HCT116 (cell line): Measurements from ENCODE around the gene FOXM1. TPM values are rescaled to one million over a fixed set of nuclear protein-coding genes. Genes with fewer than 3 reads are reported as not detected.

Experiments
- ATAC-seq: fragments of 200-7000 bp; cut with Tn5 transposase; 2 replicates; pipeline ENCODE4 v1.9.1; 2020; ENCODE audit warnings: mild to moderate bottlenecking, moderate library complexity
- BruUV-seq: library from RNA; stranded (reverse); fragments of 400-500 nt; replicated peaks from 2 replicates; lab custom pipeline; 2021; lab: Mats Ljungman, UMichigan
- CTCF ChIA-PET: fragments of 300-600 bp; sonication (Branson Sonifier 250); formaldehyde crosslinking; loops from one replicate; lab custom pipeline; 2021; ENCODE audit warnings: antibody characterized with exemption; lab: Charles Lee
- POLR2A ChIA-PET: fragments of 300-600, 350-600 bp; sonication (Branson Sonifier 250); formaldehyde crosslinking; loops from one replicate; lab custom pipeline; 2021; ENCODE audit warnings: antibody characterized with exemption; lab: Charles Lee
- RAD21 ChIA-PET, 2 experiments: fragments of 300-600 bp; sonication (Branson Sonifier 250); formaldehyde crosslinking; loops; one replicate each; lab custom pipeline; 2023; ENCODE audit warnings: low total read pairs in 2 of 2; ENCODE audit not compliant: uncharacterized antibody in 2 of 2, unreplicated experiment in 2 of 2, low non-redundant PET in 1 of 2; lab: Charles Lee
- DNase-seq: peaks from one replicate; pipeline ENCODE4 v3.0.0-alpha.2; 2010; ENCODE audit warnings: low read depth, low spot score
- H2AFZ ChIP-seq: fragments of 200-600 bp; shearing (Covaris generic), sonication (generic); 2 replicates; pipeline ENCODE4 v1.6.1; 2017; ENCODE audit warnings: low read depth, mixed run types, mixed read lengths, antibody characterized with exemption, low read length; ENCODE audit not compliant: poor library complexity, severe bottlenecking
- H3K27ac ChIP-seq: 2 replicates; pipeline ENCODE4 v1.5.1; 2012; ENCODE audit warnings: low read depth, low read length
- H3K27me3 ChIP-seq: fragments of 200-600 bp; sonication (generic); 2 replicates; pipeline ENCODE4 v1.6.1; 2016; ENCODE audit warnings: mixed run types, low read length, mixed read lengths; ENCODE audit not compliant: insufficient read depth
- H3K36me3 ChIP-seq, 2 experiments: fragments of 200-500 bp in 1 of 2; fragments of 200-600 bp in 1 of 2; sonication (Bioruptor generic) in 1 of 2; sonication (generic) in 1 of 2; 2 replicates each; pipeline versions ENCODE4 v1.5.1 to v1.6.1; 2014 to 2016; ENCODE audit warnings: low read length in 2 of 2, inconsistent platforms in 1 of 2, mixed read lengths in 1 of 2, mixed run types in 1 of 2; ENCODE audit not compliant: insufficient read depth in 2 of 2, control insufficient read depth in 1 of 2
- H3K4me1 ChIP-seq, 2 experiments: fragments of 200-600 bp in 1 of 2; sonication (generic) in 1 of 2; 2 replicates each; pipeline versions ENCODE4 v1.5.1 to v1.6.1; 2012 to 2017; ENCODE audit warnings: low read length in 2 of 2, inconsistent platforms in 1 of 2, mild to moderate bottlenecking in 1 of 2, mixed read lengths in 1 of 2, mixed run types in 1 of 2, moderate library complexity in 1 of 2; ENCODE audit not compliant: insufficient read depth in 2 of 2, control insufficient read depth in 1 of 2
- H3K4me2 ChIP-seq: fragments of 200-600 bp; sonication (generic); 2 replicates; pipeline ENCODE4 v1.6.1; 2017; ENCODE audit warnings: mixed run types, low read length, mixed read lengths
- H3K4me3 ChIP-seq, 2 experiments: fragments of 200-600 bp in 1 of 2; sonication (generic) in 1 of 2; replicated peaks in 1 of 2; 2 replicates each; pipeline ENCODE4 v1.5.1; 2011 to 2016; ENCODE audit warnings: low read length in 2 of 2, control low read depth in 1 of 2, low read depth in 1 of 2, mild to moderate bottlenecking in 1 of 2, mixed read lengths in 1 of 2, mixed run types in 1 of 2
- H3K79me2 ChIP-seq: fragments of 200-600 bp; sonication (generic); 2 replicates; pipeline ENCODE4 v1.6.1; 2017; ENCODE audit warnings: mild to moderate bottlenecking, mixed run types, low read length, moderate library complexity, mixed read lengths; ENCODE audit not compliant: insufficient read depth
- H3K9ac ChIP-seq: fragments of 200-600 bp; sonication (generic); 2 replicates; pipeline ENCODE4 v1.6.1; 2016; ENCODE audit warnings: low read length, mixed read lengths
- H3K9me2 ChIP-seq: fragments of 200-600 bp; sonication (generic), shearing (Covaris generic); 2 replicates; pipeline ENCODE4 v1.6.1; 2017; ENCODE audit warnings: mixed run types, mild to moderate bottlenecking, moderate library complexity; ENCODE audit not compliant: insufficient read depth
- H3K9me3 ChIP-seq, 2 experiments: fragments of 200-500 bp in 1 of 2; fragments of 200-600 bp in 1 of 2; sonication (Bioruptor generic) in 1 of 2; sonication (generic) in 1 of 2; 2 replicates each; pipeline ENCODE4 v1.6.1; 2014 to 2017; ENCODE audit warnings: low read length in 2 of 2, mixed read lengths in 2 of 2, inconsistent platforms in 1 of 2, low read depth in 1 of 2, mild to moderate bottlenecking in 1 of 2, mixed run types in 1 of 2, moderate library complexity in 1 of 2; ENCODE audit not compliant: control insufficient read depth in 1 of 2, insufficient read depth in 1 of 2
- H4K20me1 ChIP-seq: fragments of 200-600 bp; sonication (generic), shearing (Covaris generic); 2 replicates; pipeline ENCODE4 v1.6.1; 2017; ENCODE audit warnings: mixed run types, mild to moderate bottlenecking, moderate library complexity; ENCODE audit not compliant: insufficient read depth
- CBX3 ChIP-seq: IDR thresholded peaks from 2 replicates; pipeline ENCODE4 v1.6.1; 2012; ENCODE audit warnings: low read depth
- EGR1 ChIP-seq: IDR thresholded peaks from 2 replicates; pipeline ENCODE4 v1.6.1; 2012; ENCODE audit warnings: low read depth
- ELF1 ChIP-seq: IDR thresholded peaks from 2 replicates; pipeline ENCODE4 v1.6.1; 2012; ENCODE audit warnings: low read depth, borderline replicate concordance
- EZH2 ChIP-seq: fragments of 200-600 bp; sonication (generic); IDR thresholded peaks from 2 replicates; pipeline ENCODE4 v1.6.1; 2017; ENCODE audit warnings: antibody characterized with exemption, mixed run types
- EZH2phosphoT487 ChIP-seq: fragments of 200-600 bp; IDR thresholded peaks from 2 replicates; pipeline ENCODE4 v1.6.1; 2018; ENCODE audit warnings: antibody characterized with exemption, borderline replicate concordance
- FOSL1 ChIP-seq: IDR thresholded peaks from 2 replicates; pipeline ENCODE4 v1.6.1; 2012; ENCODE audit warnings: low read depth
- JUND ChIP-seq: IDR thresholded peaks from 2 replicates; pipeline ENCODE4 v1.6.1; 2012
- POLR2A ChIP-seq: IDR thresholded peaks from 2 replicates; pipeline ENCODE4 v1.7.0; 2011; ENCODE audit warnings: borderline replicate concordance; ENCODE audit not compliant: insufficient read depth, insufficient read length; ENCODE audit errors: extremely low read depth
- RAD21 ChIP-seq: IDR thresholded peaks from 2 replicates; pipeline ENCODE4 v1.6.1; 2012; ENCODE audit warnings: low read depth, mild to moderate bottlenecking
- SIN3A ChIP-seq: IDR thresholded peaks from 2 replicates; pipeline ENCODE4 v1.6.1; 2012; ENCODE audit warnings: low read depth
- SP1 ChIP-seq: IDR thresholded peaks from 2 replicates; pipeline ENCODE4 v1.6.1; 2012; ENCODE audit warnings: low read depth
- ZFX ChIP-seq: fragments of 450-650 bp; IDR thresholded peaks from 2 replicates; pipeline ENCODE4 v1.6.1; 2017
- ZNF274 ChIP-seq: fragments of 200-500 bp; sonication (Bioruptor generic); IDR thresholded peaks from 2 replicates; pipeline ENCODE4 v1.6.1; 2014; ENCODE audit warnings: mild to moderate bottlenecking, low read depth, low read length, inconsistent platforms
- intact Hi-C: fragments of 100-400 bp; cut with micrococcal nuclease; formaldehyde crosslinking; loops from 2 replicates; pipeline ENCODE4 v1.10.0; 2022
- total RNA-seq: library from RNA; stranded (reverse); gene quantifications from one replicate; pipeline ENCODE4 v1.2.1, GENCODE V29; 2021; ENCODE audit not compliant: unreplicated experiment
- TF ChIP-seq, protein P1 (sequence below): IDR thresholded peaks from 2 replicates; pipeline ENCODE4 v1.6.1; 2012
- TF ChIP-seq, protein P2 (sequence below): IDR thresholded peaks from 2 replicates; pipeline ENCODE4 v1.6.1; 2012; ENCODE audit warnings: low read depth
- TF ChIP-seq, protein P3 (sequence below): IDR thresholded peaks from 2 replicates; pipeline ENCODE4 v1.6.1; 2011; ENCODE audit warnings: mild to moderate bottlenecking, low read length, moderate library complexity; ENCODE audit not compliant: insufficient replicate concordance; ENCODE audit errors: extremely low read depth

The FOXM1 gene
- total RNA-seq, 1 experiment from 2014 or later = 85.1 TPM

DNA sequence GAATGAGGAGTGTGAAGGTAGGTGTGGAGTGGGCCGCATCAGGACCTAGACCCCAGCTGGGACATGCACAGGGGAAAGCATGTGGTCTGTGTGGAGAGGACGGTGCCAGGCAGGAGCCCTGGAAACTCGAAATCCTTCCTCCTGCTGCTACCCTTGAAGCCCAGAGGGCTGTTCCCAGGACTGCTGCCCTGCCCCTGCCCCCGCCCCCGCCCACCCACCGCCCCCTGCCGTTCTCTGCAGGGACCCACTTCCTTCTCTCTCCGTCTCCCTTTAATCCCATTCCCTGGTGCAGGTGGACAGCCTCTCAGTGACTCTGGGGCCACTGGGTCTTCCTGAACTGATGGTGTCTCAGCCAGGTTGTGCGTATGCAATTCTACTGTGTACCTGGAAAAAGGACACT lies 56.5 kb downstream of the FOXM1 start:
- peaks cover 15 to 31% of the 10 kb centered on the region in 2 experiments; a peak in 3 of 4 replicates for H3K36me3 ChIP-seq
- RAD21 ChIA-PET = no interaction called here

More for the DNA sequence above, 56.5 kb downstream of the FOXM1 start:
- Histone ChIP-seq H3K4me2 (no peak overlapping the region), H3K4me3 (no peak overlapping the region), H3K9ac (no peak overlapping the region), H3K27me3 (no peaks in the 10 kb centered on the region), H3K27ac (no peak overlapping the region), H3K9me3 (no peaks in the 10 kb centered on the region), H2AFZ (no peak overlapping the region), H3K4me1 (no peaks in the 10 kb centered on the region), H3K79me2 (peaks cover 3% of the 10 kb centered on the region; the same call in 1 of the 2 replicates), H3K9me2 (no peaks in the 10 kb centered on the region), H4K20me1 (no peaks in the 10 kb centered on the region)
- TF ChIP-seq SP1 (no peak), ELF1 (no peak), POLR2A (no peak), FOSL1 (no peak), RAD21 (no peak), CBX3 (no peak), EZH2 (no peak), ZNF274 (no peak), EZH2phosphoT487 (no peak), SIN3A (no peak), JUND (no peak), ZFX (no peak), EGR1 (no peak)
- TF ChIP-seq, protein P1, sequence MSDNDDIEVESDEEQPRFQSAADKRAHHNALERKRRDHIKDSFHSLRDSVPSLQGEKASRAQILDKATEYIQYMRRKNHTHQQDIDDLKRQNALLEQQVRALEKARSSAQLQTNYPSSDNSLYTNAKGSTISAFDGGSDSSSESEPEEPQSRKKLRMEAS = no peak
- TF ChIP-seq, protein P2, sequence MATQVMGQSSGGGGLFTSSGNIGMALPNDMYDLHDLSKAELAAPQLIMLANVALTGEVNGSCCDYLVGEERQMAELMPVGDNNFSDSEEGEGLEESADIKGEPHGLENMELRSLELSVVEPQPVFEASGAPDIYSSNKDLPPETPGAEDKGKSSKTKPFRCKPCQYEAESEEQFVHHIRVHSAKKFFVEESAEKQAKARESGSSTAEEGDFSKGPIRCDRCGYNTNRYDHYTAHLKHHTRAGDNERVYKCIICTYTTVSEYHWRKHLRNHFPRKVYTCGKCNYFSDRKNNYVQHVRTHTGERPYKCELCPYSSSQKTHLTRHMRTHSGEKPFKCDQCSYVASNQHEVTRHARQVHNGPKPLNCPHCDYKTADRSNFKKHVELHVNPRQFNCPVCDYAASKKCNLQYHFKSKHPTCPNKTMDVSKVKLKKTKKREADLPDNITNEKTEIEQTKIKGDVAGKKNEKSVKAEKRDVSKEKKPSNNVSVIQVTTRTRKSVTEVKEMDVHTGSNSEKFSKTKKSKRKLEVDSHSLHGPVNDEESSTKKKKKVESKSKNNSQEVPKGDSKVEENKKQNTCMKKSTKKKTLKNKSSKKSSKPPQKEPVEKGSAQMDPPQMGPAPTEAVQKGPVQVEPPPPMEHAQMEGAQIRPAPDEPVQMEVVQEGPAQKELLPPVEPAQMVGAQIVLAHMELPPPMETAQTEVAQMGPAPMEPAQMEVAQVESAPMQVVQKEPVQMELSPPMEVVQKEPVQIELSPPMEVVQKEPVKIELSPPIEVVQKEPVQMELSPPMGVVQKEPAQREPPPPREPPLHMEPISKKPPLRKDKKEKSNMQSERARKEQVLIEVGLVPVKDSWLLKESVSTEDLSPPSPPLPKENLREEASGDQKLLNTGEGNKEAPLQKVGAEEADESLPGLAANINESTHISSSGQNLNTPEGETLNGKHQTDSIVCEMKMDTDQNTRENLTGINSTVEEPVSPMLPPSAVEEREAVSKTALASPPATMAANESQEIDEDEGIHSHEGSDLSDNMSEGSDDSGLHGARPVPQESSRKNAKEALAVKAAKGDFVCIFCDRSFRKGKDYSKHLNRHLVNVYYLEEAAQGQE = no peak
- TF ChIP-seq, protein P3, sequence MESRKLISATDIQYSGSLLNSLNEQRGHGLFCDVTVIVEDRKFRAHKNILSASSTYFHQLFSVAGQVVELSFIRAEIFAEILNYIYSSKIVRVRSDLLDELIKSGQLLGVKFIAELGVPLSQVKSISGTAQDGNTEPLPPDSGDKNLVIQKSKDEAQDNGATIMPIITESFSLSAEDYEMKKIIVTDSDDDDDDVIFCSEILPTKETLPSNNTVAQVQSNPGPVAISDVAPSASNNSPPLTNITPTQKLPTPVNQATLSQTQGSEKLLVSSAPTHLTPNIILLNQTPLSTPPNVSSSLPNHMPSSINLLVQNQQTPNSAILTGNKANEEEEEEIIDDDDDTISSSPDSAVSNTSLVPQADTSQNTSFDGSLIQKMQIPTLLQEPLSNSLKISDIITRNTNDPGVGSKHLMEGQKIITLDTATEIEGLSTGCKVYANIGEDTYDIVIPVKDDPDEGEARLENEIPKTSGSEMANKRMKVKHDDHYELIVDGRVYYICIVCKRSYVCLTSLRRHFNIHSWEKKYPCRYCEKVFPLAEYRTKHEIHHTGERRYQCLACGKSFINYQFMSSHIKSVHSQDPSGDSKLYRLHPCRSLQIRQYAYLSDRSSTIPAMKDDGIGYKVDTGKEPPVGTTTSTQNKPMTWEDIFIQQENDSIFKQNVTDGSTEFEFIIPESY = no peak
- intact Hi-C loops = no loop called here
- no TSS peak for BruUV-seq
- ChIA-PET CTCF (no interaction called here), POLR2A (no interaction called here)
- DNase-seq (no peak), ATAC-seq (no peak)
